Esophagus muscularis mucosa (tissue), 3 donors: ENCODE measurements around the gene SKA3.

Source experiments
- POLR2AphosphoS5 ChIP-seq, 2 donors: sonication (generic); formaldehyde crosslinking; IDR thresholded peaks; one replicate each; pipeline ENCODE4 v1.6.1; 2017; ENCODE audit warnings: antibody characterized with exemption in 2 of 2
- TF ChIP-seq, protein P1 (sequence below), 3 experiments: fragments of 200-600 bp in 2 of 3; fragments of 450-650 bp in 1 of 3; sonication (generic) in 2 of 3; IDR thresholded peaks; one replicate each; pipeline ENCODE4 v1.5.1; 2017 to 2019; ENCODE audit warnings: antibody characterized with exemption in 3 of 3, mild to moderate bottlenecking in 2 of 3, moderate library complexity in 1 of 3

DNA sequence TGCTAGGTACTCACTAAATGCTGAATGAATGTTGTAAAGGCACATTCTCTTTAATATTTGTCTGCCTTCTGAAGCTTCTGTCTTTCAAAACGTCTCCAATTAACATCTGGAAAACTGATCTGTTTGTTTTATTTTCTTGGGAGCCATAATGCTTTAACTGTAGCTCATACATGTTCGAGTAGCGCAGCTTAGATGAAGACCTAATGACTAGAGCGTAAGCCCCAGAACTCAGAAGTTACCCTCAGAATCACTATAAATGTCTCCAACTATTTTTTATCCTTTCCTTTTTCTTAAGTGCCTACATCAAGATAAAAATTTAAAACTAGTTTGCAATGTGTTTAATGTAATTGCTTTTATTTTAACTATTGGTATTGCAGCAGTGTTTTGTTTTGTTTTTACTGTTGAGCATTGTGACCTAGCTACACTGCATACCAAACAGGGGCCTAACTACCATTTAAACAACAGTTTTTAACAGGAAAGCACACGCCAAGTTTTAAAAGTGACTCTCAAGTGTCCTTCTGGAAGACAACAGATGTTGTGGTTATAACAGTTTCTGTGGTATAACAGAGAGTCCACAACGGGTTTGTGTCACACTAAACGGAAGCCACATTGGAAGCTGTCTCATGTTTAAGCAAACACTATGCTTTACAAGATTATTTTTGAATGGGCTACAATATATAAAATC lies 42.1 kb upstream of the SKA3 start:
- TF ChIP-seq, protein P1, sequence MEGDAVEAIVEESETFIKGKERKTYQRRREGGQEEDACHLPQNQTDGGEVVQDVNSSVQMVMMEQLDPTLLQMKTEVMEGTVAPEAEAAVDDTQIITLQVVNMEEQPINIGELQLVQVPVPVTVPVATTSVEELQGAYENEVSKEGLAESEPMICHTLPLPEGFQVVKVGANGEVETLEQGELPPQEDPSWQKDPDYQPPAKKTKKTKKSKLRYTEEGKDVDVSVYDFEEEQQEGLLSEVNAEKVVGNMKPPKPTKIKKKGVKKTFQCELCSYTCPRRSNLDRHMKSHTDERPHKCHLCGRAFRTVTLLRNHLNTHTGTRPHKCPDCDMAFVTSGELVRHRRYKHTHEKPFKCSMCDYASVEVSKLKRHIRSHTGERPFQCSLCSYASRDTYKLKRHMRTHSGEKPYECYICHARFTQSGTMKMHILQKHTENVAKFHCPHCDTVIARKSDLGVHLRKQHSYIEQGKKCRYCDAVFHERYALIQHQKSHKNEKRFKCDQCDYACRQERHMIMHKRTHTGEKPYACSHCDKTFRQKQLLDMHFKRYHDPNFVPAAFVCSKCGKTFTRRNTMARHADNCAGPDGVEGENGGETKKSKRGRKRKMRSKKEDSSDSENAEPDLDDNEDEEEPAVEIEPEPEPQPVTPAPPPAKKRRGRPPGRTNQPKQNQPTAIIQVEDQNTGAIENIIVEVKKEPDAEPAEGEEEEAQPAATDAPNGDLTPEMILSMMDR (IDR thresholded peaks at IDR 0.05): no peak
- no peak for TF ChIP-seq POLR2AphosphoS5 (IDR thresholded peaks at IDR 0.05)
